GM23338 (cell line): ENCODE results near the gene SNX10. TPM values are rescaled to one million over a fixed set of nuclear protein-coding genes. Genes with fewer than 3 reads are reported as not detected.

ENCODE experiments used
- ATAC-seq: fragments of 200-7000 bp; cut with Tn5 transposase; 3 replicates; pipeline ENCODE4 v1.9.1; 2020
- DNase-seq: peaks from one replicate; pipeline ENCODE4 v3.0.0-alpha.2; 2015; ENCODE audit warnings: low spot score
- H2AFZ ChIP-seq: fragments of 200-600 bp; sonication (generic); 2 replicates; pipeline ENCODE4 v1.8.0; 2016; ENCODE audit warnings: antibody characterized with exemption, mild to moderate bottlenecking, moderate library complexity
- H3F3A ChIP-seq: fragments of 200-600 bp; sonication (generic); replicated peaks from 2 replicates; pipeline ENCODE4 v1.8.0; 2017; ENCODE audit warnings: antibody characterized with exemption, mixed run types, low read depth
- H3K27ac ChIP-seq: fragments of 200-600 bp; sonication (generic); 2 replicates; pipeline ENCODE4 v1.6.1; 2016; ENCODE audit warnings: low read depth
- H3K27me3 ChIP-seq: fragments of 200-600 bp; sonication (generic); 2 replicates; pipeline ENCODE4 v1.8.0; 2016; ENCODE audit warnings: mild to moderate bottlenecking, mixed run types, moderate library complexity; ENCODE audit not compliant: insufficient read depth
- H3K36me3 ChIP-seq: fragments of 200-600 bp; sonication (generic); 2 replicates; pipeline ENCODE4 v1.8.0; 2016; ENCODE audit warnings: mild to moderate bottlenecking; ENCODE audit not compliant: insufficient read depth
- H3K4me1 ChIP-seq: fragments of 200-600 bp; sonication (generic); 2 replicates; pipeline ENCODE4 v1.8.0; 2016; ENCODE audit warnings: mild to moderate bottlenecking, moderate library complexity; ENCODE audit not compliant: insufficient read depth
- H3K4me2 ChIP-seq: fragments of 200-600 bp; sonication (generic); 2 replicates; pipeline ENCODE4 v1.7.1; 2017; ENCODE audit warnings: mixed run types
- H3K4me3 ChIP-seq: fragments of 200-600 bp; sonication (generic); 2 replicates; pipeline ENCODE4 v1.6.1; 2016; ENCODE audit warnings: mixed run types
- H3K79me2 ChIP-seq: fragments of 200-600 bp; sonication (generic); replicated peaks from 2 replicates; pipeline ENCODE4 v1.8.0; 2017; ENCODE audit warnings: mild to moderate bottlenecking; ENCODE audit not compliant: insufficient read depth
- H3K9me2 ChIP-seq: fragments of 200-600 bp; sonication (generic); 2 replicates; pipeline ENCODE4 v1.8.0; 2017; ENCODE audit not compliant: insufficient read depth
- H4K20me1 ChIP-seq: fragments of 200-600 bp; sonication (generic); replicated peaks from 2 replicates; pipeline ENCODE4 v1.8.0; 2017; ENCODE audit warnings: mild to moderate bottlenecking; ENCODE audit not compliant: insufficient read depth
- H3K27ac Mint-ChIP-seq: 2 replicates; pipeline ENCODE4 v1.8.0; 2020; ENCODE audit warnings: inconsistent platforms, mild to moderate bottlenecking, moderate library complexity, mixed read lengths
- H3K27me3 Mint-ChIP-seq: 3 replicates; pipeline ENCODE4 v1.8.0; 2022; ENCODE audit warnings: low read depth, mild to moderate bottlenecking, moderate library complexity, mixed read lengths, inconsistent platforms; ENCODE audit not compliant: insufficient read depth, poor library complexity
- H3K36me3 Mint-ChIP-seq: 3 replicates; pipeline ENCODE4 v1.8.0; 2021; ENCODE audit warnings: low read depth, mild to moderate bottlenecking, inconsistent platforms, moderate library complexity, mixed read lengths
- H3K4me1 Mint-ChIP-seq: 3 replicates; pipeline ENCODE4 v1.8.0; 2020; ENCODE audit warnings: mild to moderate bottlenecking, inconsistent platforms, mixed read lengths
- H3K4me3 Mint-ChIP-seq: 3 replicates; pipeline ENCODE4 v1.8.0; 2021; ENCODE audit warnings: moderate library complexity, mild to moderate bottlenecking, inconsistent platforms, mixed read lengths
- H3K9me3 Mint-ChIP-seq: 3 replicates; pipeline ENCODE4 v1.8.0; 2020; ENCODE audit warnings: moderate library complexity, mild to moderate bottlenecking, inconsistent platforms, mixed read lengths
- CREB1 ChIP-seq: fragments of 250-450 bp; sonication (Bioruptor Pico); IDR thresholded peaks from 2 replicates; pipeline ENCODE4 v1.5.0; 2020; ENCODE audit warnings: low read depth, mild to moderate bottlenecking, moderate library complexity
- CTCF ChIP-seq, 2 experiments: fragments of 200-600 bp in 1 of 2; sonication (generic) in 1 of 2; conservative IDR thresholded peaks; 2 replicates each; pipeline versions ENCODE4 v1.5.1 to v1.6.1; 2016 to 2017; ENCODE audit warnings: antibody characterized with exemption in 2 of 2, low read depth in 2 of 2, mild to moderate bottlenecking in 2 of 2, moderate library complexity in 1 of 2
- EZH2 ChIP-seq: fragments of 200-600 bp; sonication (generic); IDR thresholded peaks from one replicate; pipeline ENCODE4 v1.8.0; 2017; ENCODE audit warnings: antibody characterized with exemption, mild to moderate bottlenecking, low read depth; ENCODE audit not compliant: unreplicated experiment
- EZH2phosphoT487 ChIP-seq: fragments of 200-600 bp; sonication (generic); IDR thresholded peaks from one replicate; pipeline ENCODE4 v1.8.1; 2018; ENCODE audit warnings: antibody characterized with exemption; ENCODE audit not compliant: unreplicated experiment
- JUNB ChIP-seq: IDR thresholded peaks from one replicate; pipeline ENCODE4 v1.6.1; 2016; ENCODE audit warnings: antibody characterized with exemption; ENCODE audit not compliant: unreplicated experiment
- POLR2AphosphoS5 ChIP-seq: IDR thresholded peaks from 2 replicates; pipeline ENCODE4 v1.6.1; 2016; ENCODE audit warnings: antibody characterized with exemption, low read depth
- REST ChIP-seq: IDR thresholded peaks from one replicate; pipeline ENCODE4 v1.6.1; 2018; ENCODE audit warnings: antibody characterized with exemption; ENCODE audit not compliant: unreplicated experiment
- ZNF114 ChIP-seq: fragments of 250-450 bp; sonication (Bioruptor Pico); IDR thresholded peaks from 2 replicates; pipeline ENCODE4 v1.5.0; 2020; ENCODE audit warnings: mild to moderate bottlenecking, moderate library complexity
- ZNF331 ChIP-seq: fragments of 250-450 bp; sonication (Bioruptor Pico); IDR thresholded peaks from 2 replicates; pipeline ENCODE4 v1.5.0; 2020; ENCODE audit warnings: low read depth, mild to moderate bottlenecking, moderate library complexity
- ZNF462 ChIP-seq: fragments of 250-450 bp; sonication (Bioruptor Pico); IDR thresholded peaks from 2 replicates; pipeline ENCODE4 v1.5.0; 2020; ENCODE audit warnings: mild to moderate bottlenecking, moderate library complexity
- polyA plus RNA-seq: library from polyadenylated mRNA; unstranded; fragments of >200 nt; fragmentation: Nextera tagmentation; extraction: Ambion mirVana; gene quantifications from 2 replicates; pipeline ENCODE4 v1.2.1, GENCODE V29; 2016
- total RNA-seq: library from RNA; depleted of rRNA; stranded (reverse); fragments of >200 nt; shearing (Covaris generic); gene quantifications from 2 replicates; pipeline ENCODE4 v1.2.3, GENCODE V29; 2014

Gene SNX10
- total and polyA plus RNA-seq, 2 experiments from 2014 or later, result 15.8 to 17.8 TPM

- TF ChIP-seq REST (no peak), ZNF331 (CRISPR knock-in tag) (no peak), POLR2AphosphoS5 (no peak), EZH2phosphoT487 (no peak), ZNF114 (CRISPR knock-in tag) (no peak)
Measured at GRCh38 chr7:26307226-26307625, 15.6 kb downstream of the SNX10 start (continued).

GRCh38 chr7:26307791-26308190, 16.1 kb downstream of the SNX10 start:
- Histone ChIP-seq H2AFZ (no peak overlapping the region), H3K27ac (no peak overlapping the region), H3K79me2 (no peaks in the 10 kb centered on the region), H3K4me2 (no peak overlapping the region), H3K9me2 (no peaks in the 10 kb centered on the region), H3K27me3 (no peaks in the 10 kb centered on the region), H4K20me1 (no peaks in the 10 kb centered on the region), H3K36me3 (no peaks in the 10 kb centered on the region), H3K4me3 (no peak overlapping the region), H3F3A (no peaks in the 10 kb centered on the region), H3K4me1 (0 out of 2 replicates have a peak, but pooled peaks cover 5% of the 10 kb centered on the region)
- DNase-seq (no peak), ATAC-seq (no peak)
- no peaks in the 10 kb centered on the region for H3K9me3 Mint-ChIP-seq
- peaks cover 26% of the 10 kb centered on the region for H3K4me1 Mint-ChIP-seq
- H3K27ac Mint-ChIP-seq, result no peak overlapping the region
- H3K36me3 Mint-ChIP-seq, result no peaks in the 10 kb centered on the region
- peaks cover 4% of the 10 kb centered on the region for H3K27me3 Mint-ChIP-seq
- H3K4me3 Mint-ChIP-seq, result no peak overlapping the region
- TF ChIP-seq EZH2 (no peak), ZNF462 (CRISPR knock-in tag) (no peak), JUNB (no peak), EZH2phosphoT487 (no peak), CTCF (conservative IDR thresholded peaks at IDR 0.05; ENCODE audit: low read depth in 2 of 2) (no peak), REST (no peak), CREB1 (no peak), ZNF114 (CRISPR knock-in tag) (no peak)
